ENCODE measurements around the gene ABCA13. TPM values are rescaled to one million over a fixed set of nuclear protein-coding genes. Genes with fewer than 3 reads are reported as not detected.

Gene ABCA13
- total and polyA plus RNA-seq, 2 of the 4 experiments (the other 2 are of a cell fraction): under 0.01 to 0.07 TPM

DNA sequence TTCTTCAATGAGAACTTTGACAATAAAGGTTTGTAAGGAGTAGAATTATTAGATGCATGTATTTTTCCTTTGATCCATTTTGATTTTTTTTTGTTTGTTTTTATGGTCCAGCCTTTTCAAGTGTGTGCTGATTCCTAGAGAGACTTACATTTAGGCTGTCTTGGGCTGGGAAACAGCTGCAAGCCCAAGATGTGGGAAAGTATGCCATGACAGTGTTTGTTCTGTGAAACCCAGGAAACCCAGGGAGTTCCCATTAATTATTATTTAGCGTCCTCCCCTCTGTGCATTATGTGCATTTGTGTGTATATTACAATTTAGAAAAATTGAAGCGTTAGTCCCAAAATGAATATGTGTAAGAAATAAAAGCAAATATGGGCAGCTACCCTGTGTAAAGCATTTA lies 216.7 kb downstream of the ABCA13 start:
- intact Hi-C loops (cut with micrococcal nuclease) (no loop called here), in situ Hi-C loops (cut with MboI; ENCODE audit: low sequenced_read_pairs) (no loop called here), dilution Hi-C loops (cut with HindIII; ENCODE audit: low sequenced_read_pairs, unreplicated experiment) (no loop called here)
- Histone ChIP-seq H4K5ac (ENCODE audit: low read depth, low read length) (no peak overlapping the region), H3K9ac (ENCODE audit: low read depth, low read length) (no peak overlapping the region), H3K14ac (replicated peaks; ENCODE audit: low read depth, low read length) (no peak overlapping the region), H3K9me3 (ENCODE audit: control insufficient read depth, insufficient read depth, low read length) (no peaks in the 10 kb centered on the region), H2BK15ac (ENCODE audit: low read depth, low read length) (no peak overlapping the region), H3K4ac (ENCODE audit: low read depth, low read length) (no peak overlapping the region), H2BK120ac (ENCODE audit: low read depth, low read length) (no peak overlapping the region), H3K23ac (ENCODE audit: low read depth, low read length) (no peak overlapping the region), H3K4me1 (ENCODE audit: control insufficient read depth, insufficient read depth, low read length) (no peaks in the 10 kb centered on the region), H3K9me1 (ENCODE audit: insufficient read depth, low read length) (no peaks in the 10 kb centered on the region), H3K4me3 (ENCODE audit: insufficient read depth, low read depth, low read length) (no peak overlapping the region), H3K56ac (ENCODE audit: extremely low read depth, insufficient read depth, low read length) (no peak overlapping the region), H3K4me2 (ENCODE audit: low read depth, low read length) (no peak overlapping the region), H4K8ac (ENCODE audit: low read depth in 2 of 2, low read length in 2 of 2) (no peak overlapping the region), H4K91ac (ENCODE audit: insufficient read depth, low read depth, low read length) (no peak overlapping the region), H3K27me3 (ENCODE audit: control insufficient read depth, insufficient read depth, low read length) (no peaks in the 10 kb centered on the region), H2BK5ac (ENCODE audit: low read depth, low read length, poor library complexity, severe bottlenecking) (no peak overlapping the region), H2AFZ (replicated peaks; ENCODE audit: low read length, poor library complexity) (no peak overlapping the region), H3K27ac (ENCODE audit: insufficient read depth, low read length) (no peak overlapping the region), H4K20me1 (ENCODE audit: insufficient read depth, low read length) (no peaks in the 10 kb centered on the region), H2AK5ac (ENCODE audit: low read depth, low read length) (no peak overlapping the region), H3K36me3 (ENCODE audit: control insufficient read depth, insufficient read depth, low read length) (no peaks in the 10 kb centered on the region), H3K79me1 (ENCODE audit: low read depth in 1 of 2, low read length in 2 of 2) (no peaks in the 10 kb centered on the region), H2AK9ac (replicated peaks; ENCODE audit: low read depth, low read length, poor library complexity) (no peak overlapping the region), H3K18ac (ENCODE audit: low read depth, low read length) (no peak overlapping the region), H2BK20ac (ENCODE audit: low read depth, low read length) (no peak overlapping the region)
- CTCF ChIA-PET: no interaction called here
- no CpG with 5 or more reads among the region's 2 CpGs for WGBS, 2 experiments (ENCODE audit: extremely low coverage in 2 of 2, insufficient read length in 1 of 2)
- POLR2A ChIA-PET (ENCODE audit: unreplicated experiment): no interaction called here
- BruUV-seq (replicated peaks): no TSS peak
- ATAC-seq (ENCODE audit: low read depth) (no peak), DNase-seq (no peak)
- TF ChIP-seq SMC3 (IDR thresholded peaks at IDR 0.05; ENCODE audit: low read depth, low read length) (no peak), RAD21 (IDR thresholded peaks at IDR 0.05; ENCODE audit: low read length) (no peak), POLR2A (IDR thresholded peaks at IDR 0.05; ENCODE audit: low read depth, low read length) (no peak), CHD1 (IDR thresholded peaks at IDR 0.05; ENCODE audit: low read depth, low read length) (no peak), FOS (IDR thresholded peaks at IDR 0.05; ENCODE audit: low read depth, low read length) (no peak), BHLHE40 (IDR thresholded peaks at IDR 0.05; ENCODE audit: low read depth, low read length) (no peak), NFE2L2 (IDR thresholded peaks at IDR 0.05; ENCODE audit: low read depth, low read length) (no peak), RFX5 (IDR thresholded peaks at IDR 0.05; ENCODE audit: low read depth, low read length) (no peak)
- TF ChIP-seq, protein P1, sequence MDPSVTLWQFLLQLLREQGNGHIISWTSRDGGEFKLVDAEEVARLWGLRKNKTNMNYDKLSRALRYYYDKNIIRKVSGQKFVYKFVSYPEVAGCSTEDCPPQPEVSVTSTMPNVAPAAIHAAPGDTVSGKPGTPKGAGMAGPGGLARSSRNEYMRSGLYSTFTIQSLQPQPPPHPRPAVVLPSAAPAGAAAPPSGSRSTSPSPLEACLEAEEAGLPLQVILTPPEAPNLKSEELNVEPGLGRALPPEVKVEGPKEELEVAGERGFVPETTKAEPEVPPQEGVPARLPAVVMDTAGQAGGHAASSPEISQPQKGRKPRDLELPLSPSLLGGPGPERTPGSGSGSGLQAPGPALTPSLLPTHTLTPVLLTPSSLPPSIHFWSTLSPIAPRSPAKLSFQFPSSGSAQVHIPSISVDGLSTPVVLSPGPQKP (IDR thresholded peaks at IDR 0.05; ENCODE audit: borderline replicate concordance, low read depth, low read length): no peak
- TF ChIP-seq, protein P2, sequence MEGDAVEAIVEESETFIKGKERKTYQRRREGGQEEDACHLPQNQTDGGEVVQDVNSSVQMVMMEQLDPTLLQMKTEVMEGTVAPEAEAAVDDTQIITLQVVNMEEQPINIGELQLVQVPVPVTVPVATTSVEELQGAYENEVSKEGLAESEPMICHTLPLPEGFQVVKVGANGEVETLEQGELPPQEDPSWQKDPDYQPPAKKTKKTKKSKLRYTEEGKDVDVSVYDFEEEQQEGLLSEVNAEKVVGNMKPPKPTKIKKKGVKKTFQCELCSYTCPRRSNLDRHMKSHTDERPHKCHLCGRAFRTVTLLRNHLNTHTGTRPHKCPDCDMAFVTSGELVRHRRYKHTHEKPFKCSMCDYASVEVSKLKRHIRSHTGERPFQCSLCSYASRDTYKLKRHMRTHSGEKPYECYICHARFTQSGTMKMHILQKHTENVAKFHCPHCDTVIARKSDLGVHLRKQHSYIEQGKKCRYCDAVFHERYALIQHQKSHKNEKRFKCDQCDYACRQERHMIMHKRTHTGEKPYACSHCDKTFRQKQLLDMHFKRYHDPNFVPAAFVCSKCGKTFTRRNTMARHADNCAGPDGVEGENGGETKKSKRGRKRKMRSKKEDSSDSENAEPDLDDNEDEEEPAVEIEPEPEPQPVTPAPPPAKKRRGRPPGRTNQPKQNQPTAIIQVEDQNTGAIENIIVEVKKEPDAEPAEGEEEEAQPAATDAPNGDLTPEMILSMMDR (conservative IDR thresholded peaks at IDR 0.05; ENCODE audit: low read depth, low read length): no peak
